ENCODE data around the gene YWHAH. TPM values are rescaled to one million over a fixed set of nuclear protein-coding genes. Genes with fewer than 3 reads are reported as not detected.

YWHAH gene
- total and polyA plus RNA-seq, 2 of the 8 experiments (the other 6 are each of a cell fraction or from before 2014, with no cell fraction given): 146 to 247 TPM

DNA sequence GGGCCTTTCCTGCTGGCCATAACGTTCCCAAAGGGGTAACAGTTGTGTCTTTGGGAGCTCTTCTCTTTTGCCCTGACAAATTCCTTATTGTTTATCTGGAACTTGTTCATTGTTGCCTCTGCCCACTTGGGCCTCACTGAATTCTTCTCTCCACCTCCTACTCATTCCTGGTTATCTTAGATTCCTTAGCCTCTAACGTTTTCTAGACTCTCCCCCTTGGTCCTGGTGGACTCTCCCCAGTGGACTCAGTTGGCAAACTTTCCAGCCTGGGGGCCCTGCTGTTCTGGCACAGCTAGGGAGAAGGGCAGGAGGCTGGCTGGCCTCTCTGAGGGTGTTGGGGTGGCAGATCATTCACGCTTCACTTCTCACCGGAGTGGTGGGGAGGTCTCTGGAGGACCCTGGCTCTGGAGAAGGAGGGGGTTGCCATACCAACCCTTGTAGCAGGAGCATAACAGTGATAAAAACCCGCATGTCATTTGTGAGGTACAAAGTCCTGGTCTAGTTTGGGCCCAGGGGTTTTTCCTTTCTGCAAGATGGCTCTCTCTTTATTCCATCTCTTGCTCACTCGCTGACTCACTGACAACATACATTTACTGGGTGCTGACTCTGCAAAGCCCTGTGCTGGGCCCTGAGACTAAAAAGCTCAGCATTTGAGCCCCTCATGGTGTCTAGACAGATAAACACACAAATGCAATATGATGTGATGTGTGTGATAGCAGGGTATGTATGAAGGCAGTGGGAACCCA, 39.7 kb downstream of the YWHAH start (continued):
- TF ChIP-seq CBX5 (IDR thresholded peaks at IDR 0.05; ENCODE audit: low read depth, low read length) (no peak), CEBPB (IDR thresholded peaks at IDR 0.05; ENCODE audit: low read depth, low read length) (no peak), SAP30 (IDR thresholded peaks at IDR 0.05; ENCODE audit: insufficient read depth, insufficient replicate concordance, low read length) (no peak), JUND (IDR thresholded peaks at IDR 0.05; ENCODE audit: low read length) (no peak)

Measured in H1 (cell line).